ENCODE data around the gene MLLT6. TPM values are rescaled to one million over a fixed set of nuclear protein-coding genes. Genes with fewer than 3 reads are reported as not detected.

Gene MLLT6
- total RNA-seq, 1 experiment from 2014 or later, result 72.5 TPM

- CTCF ChIA-PET, result no interaction called here
- H3K27ac Mint-ChIP-seq (ENCODE audit: unreplicated experiment), result no peak overlapping the region
These were observed 34.2 kb downstream of the MLLT6 start for GRCh38 chr17:38739305-38739704.

GRCh38 chr17:38740044-38740443, 35.0 kb downstream of the MLLT6 start:
- H3K9me3 ChIP-seq, result no peaks in the 10 kb centered on the region
- H3K4me3 Mint-ChIP-seq (ENCODE audit: unreplicated experiment), result no peak overlapping the region
- TF ChIP-seq CTCF (IDR thresholded peaks at IDR 0.05; ENCODE audit: insufficient read depth in 1 of 2, low read depth in 1 of 2, low read length in 1 of 2, severe bottlenecking in 1 of 2, unreplicated experiment in 1 of 2), result no peak
- peaks cover 61% of the 10 kb centered on the region for H3K36me3 Mint-ChIP-seq (ENCODE audit: insufficient read depth, unreplicated experiment)
- H3K4me1 Mint-ChIP-seq (ENCODE audit: low read depth, unreplicated experiment), result peaks cover 20% of the 10 kb centered on the region
- no peak overlapping the region for H3K27ac Mint-ChIP-seq (ENCODE audit: unreplicated experiment)
- H3K9me3 Mint-ChIP-seq (ENCODE audit: unreplicated experiment), result no peaks in the 10 kb centered on the region
- no peaks in the 10 kb centered on the region for H3K27me3 Mint-ChIP-seq (ENCODE audit: insufficient read depth, unreplicated experiment)
- no TSS peak for BruUV-seq (replicated peaks)
- H3K4me1 ChIP-seq, result no peaks in the 10 kb centered on the region
- intact Hi-C loops (cut with micrococcal nuclease; ENCODE audit: unreplicated experiment), result no loop called here
- H3K36me3 ChIP-seq (ENCODE audit: control insufficient read depth, insufficient read depth, low read length), result peaks cover 3% of the 10 kb centered on the region
- POLR2A ChIA-PET, result no interaction called here
- no peak overlapping the region for H3K4me3 ChIP-seq (ENCODE audit: low read depth, low read length)
- H3K27me3 ChIP-seq (replicated peaks; ENCODE audit: control insufficient read depth, insufficient read depth, low read length), result no peaks in the 10 kb centered on the region
- CTCF ChIA-PET, result interaction anchor here (0.6 kb wide), 1 partner anchor 418 kb away, joined by 4 read pairs; no protein-coding TSS in a partner anchor
- DNase-seq, result no peak

More at GRCh38 chr17:38739305-38739704, 34.2 kb downstream of the MLLT6 start:
- H3K36me3 Mint-ChIP-seq (ENCODE audit: insufficient read depth, unreplicated experiment), result peaks cover 69% of the 10 kb centered on the region
- H3K4me1 ChIP-seq, result no peaks in the 10 kb centered on the region; the same call in 1 of the 2 replicates
- peaks cover 16% of the 10 kb centered on the region for H3K4me1 Mint-ChIP-seq (ENCODE audit: low read depth, unreplicated experiment)
- TF ChIP-seq CTCF (IDR thresholded peaks at IDR 0.05; ENCODE audit: insufficient read depth in 1 of 2, low read depth in 1 of 2, low read length in 1 of 2, severe bottlenecking in 1 of 2, unreplicated experiment in 1 of 2), result no peak
- no peaks in the 10 kb centered on the region for H3K9me3 ChIP-seq
- POLR2A ChIA-PET, result no interaction called here
- H3K9me3 Mint-ChIP-seq (ENCODE audit: unreplicated experiment), result no peaks in the 10 kb centered on the region
- intact Hi-C loops (cut with micrococcal nuclease; ENCODE audit: unreplicated experiment), result no loop called here
- no TSS peak for BruUV-seq (replicated peaks)
- no peak overlapping the region for H3K4me3 ChIP-seq (ENCODE audit: low read depth, low read length)
- peaks cover 3% of the 10 kb centered on the region for H3K36me3 ChIP-seq (ENCODE audit: control insufficient read depth, insufficient read depth, low read length)
- no peak for DNase-seq
- H3K27me3 ChIP-seq (replicated peaks; ENCODE audit: control insufficient read depth, insufficient read depth, low read length), result no peaks in the 10 kb centered on the region
- no peak overlapping the region for H3K4me3 Mint-ChIP-seq (ENCODE audit: unreplicated experiment)
- no peaks in the 10 kb centered on the region for H3K27me3 Mint-ChIP-seq (ENCODE audit: insufficient read depth, unreplicated experiment)

GRCh38 chr17:38740806-38741205, 35.7 kb downstream of the MLLT6 start:
- H3K9me3 Mint-ChIP-seq (ENCODE audit: unreplicated experiment), result no peaks in the 10 kb centered on the region
- Histone ChIP-seq H3K27me3 (replicated peaks; ENCODE audit: control insufficient read depth, insufficient read depth, low read length) (no peaks in the 10 kb centered on the region), H3K4me3 (ENCODE audit: low read depth, low read length) (no peak overlapping the region), H3K9me3 (no peaks in the 10 kb centered on the region), H3K36me3 (ENCODE audit: control insufficient read depth, insufficient read depth, low read length) (peaks cover 1% of the 10 kb centered on the region), H3K4me1 (peaks cover 5% of the 10 kb centered on the region)
- H3K36me3 Mint-ChIP-seq (ENCODE audit: insufficient read depth, unreplicated experiment), result peaks cover 55% of the 10 kb centered on the region
- H3K4me3 Mint-ChIP-seq (ENCODE audit: unreplicated experiment), result no peak overlapping the region
- peaks cover 21% of the 10 kb centered on the region for H3K4me1 Mint-ChIP-seq (ENCODE audit: low read depth, unreplicated experiment)
- ChIA-PET POLR2A (no interaction called here), CTCF (no interaction called here)
- H3K27ac Mint-ChIP-seq (ENCODE audit: unreplicated experiment), result no peak overlapping the region
- no peak for DNase-seq
- no peaks in the 10 kb centered on the region for H3K27me3 Mint-ChIP-seq (ENCODE audit: insufficient read depth, unreplicated experiment)
- no peak for TF ChIP-seq CTCF (IDR thresholded peaks at IDR 0.05; ENCODE audit: insufficient read depth in 1 of 2, low read depth in 1 of 2, low read length in 1 of 2, severe bottlenecking in 1 of 2, unreplicated experiment in 1 of 2)
- BruUV-seq (replicated peaks), result no TSS peak
- intact Hi-C loops (cut with micrococcal nuclease; ENCODE audit: unreplicated experiment), result no loop called here

Measured in Caco-2 (cell line).